H9 (cell line): Measurements from ENCODE around the gene PRR29. TPM values are rescaled to one million over a fixed set of nuclear protein-coding genes. Genes with fewer than 3 reads are reported as not detected.

Experiments used
- DNase-seq: peaks from one replicate; pipeline ENCODE4 v3.0.0-alpha.2; 2017
- H2AFZ ChIP-seq: one replicate; pipeline ENCODE4 v1.6.1; 2013; ENCODE audit warnings: mild to moderate bottlenecking, low read length, control low read depth, moderate library complexity
- H2AK5ac ChIP-seq: 2 replicates; pipeline ENCODE4 v1.6.1; 2013; ENCODE audit warnings: low read length, control low read depth, mixed read lengths; ENCODE audit not compliant: insufficient read length
- H2BK120ac ChIP-seq: one replicate; pipeline ENCODE4 v1.6.1; 2013; ENCODE audit warnings: low read depth, mild to moderate bottlenecking, low read length, control low read depth, inconsistent platforms; ENCODE audit not compliant: poor library complexity, severe bottlenecking
- H2BK12ac ChIP-seq: 2 replicates; pipeline ENCODE4 v1.6.1; 2013; ENCODE audit warnings: low read length, control low read depth, mixed read lengths, low read depth; ENCODE audit not compliant: insufficient read length
- H2BK15ac ChIP-seq: 2 replicates; pipeline ENCODE4 v1.6.1; 2013; ENCODE audit warnings: low read depth, low read length, control low read depth
- H2BK20ac ChIP-seq: one replicate; pipeline ENCODE4 v1.6.1; 2013; ENCODE audit warnings: low read depth, mild to moderate bottlenecking, low read length, control low read depth, inconsistent platforms; ENCODE audit not compliant: poor library complexity, severe bottlenecking
- H2BK5ac ChIP-seq: 2 replicates; pipeline ENCODE4 v1.6.1; 2013; ENCODE audit warnings: low read length, control low read depth, mixed read lengths; ENCODE audit not compliant: insufficient read length
- H3K14ac ChIP-seq: 2 replicates; pipeline ENCODE4 v1.6.1; 2013; ENCODE audit warnings: low read length, control low read depth; ENCODE audit not compliant: insufficient read depth
- H3K18ac ChIP-seq: 2 replicates; pipeline ENCODE4 v1.6.1; 2013; ENCODE audit warnings: low read depth, mild to moderate bottlenecking, mixed read lengths, low read length, control low read depth; ENCODE audit not compliant: insufficient read length
- H3K23ac ChIP-seq: 2 replicates; pipeline ENCODE4 v1.6.1; 2013; ENCODE audit warnings: low read length, control low read depth, mixed read lengths, low read depth; ENCODE audit not compliant: insufficient read length
- H3K23me2 ChIP-seq: 2 replicates; pipeline ENCODE4 v1.6.1; 2013; ENCODE audit warnings: low read depth, mild to moderate bottlenecking, mixed read lengths, low read length, control low read depth; ENCODE audit not compliant: insufficient read length, poor library complexity, severe bottlenecking
- H3K27ac ChIP-seq: 2 replicates; pipeline ENCODE4 v1.5.1; 2013; ENCODE audit warnings: low read length, control low read depth, mixed read lengths, low read depth; ENCODE audit not compliant: insufficient read length
- H3K27me3 ChIP-seq: 2 replicates; pipeline ENCODE4 v1.6.1; 2013; ENCODE audit warnings: low read length, control low read depth, inconsistent platforms; ENCODE audit not compliant: insufficient read depth
- H3K4ac ChIP-seq: 2 replicates; pipeline ENCODE4 v1.6.1; 2013; ENCODE audit warnings: low read depth, mild to moderate bottlenecking, control low read depth, inconsistent platforms, low read length, moderate library complexity
- H3K4me1 ChIP-seq: 2 replicates; pipeline ENCODE4 v1.6.1; 2013; ENCODE audit warnings: low read length, control low read depth, inconsistent platforms; ENCODE audit not compliant: insufficient read depth
- H3K4me2 ChIP-seq: 2 replicates; pipeline ENCODE4 v1.6.1; 2013; ENCODE audit warnings: low read length, control low read depth, mixed read lengths; ENCODE audit not compliant: insufficient read length, insufficient read depth
- H3K56ac ChIP-seq: 2 replicates; pipeline ENCODE4 v1.6.1; 2013; ENCODE audit warnings: low read depth, mild to moderate bottlenecking, mixed read lengths, low read length, control low read depth; ENCODE audit not compliant: insufficient read length
- H3K79me1 ChIP-seq: 2 replicates; pipeline ENCODE4 v1.6.1; 2013; ENCODE audit warnings: low read depth, mild to moderate bottlenecking, moderate library complexity, low read length, control low read depth, inconsistent platforms; ENCODE audit not compliant: insufficient read depth, poor library complexity, severe bottlenecking
- H3K79me2 ChIP-seq: 2 replicates; pipeline ENCODE4 v1.6.1; 2013; ENCODE audit warnings: low read length, control low read depth, inconsistent platforms; ENCODE audit not compliant: insufficient read depth
- H3K9ac ChIP-seq: 2 replicates; pipeline ENCODE4 v1.6.1; 2013; ENCODE audit warnings: low read length, control low read depth, mixed read lengths; ENCODE audit not compliant: insufficient read length; ENCODE audit errors: extremely low read depth
- H3K9me3 ChIP-seq: one replicate; pipeline ENCODE4 v1.6.1; 2013; ENCODE audit warnings: low read depth, low read length, inconsistent platforms; ENCODE audit not compliant: control insufficient read depth
- H3T11ph ChIP-seq: one replicate; pipeline ENCODE4 v1.6.1; 2013; ENCODE audit warnings: mild to moderate bottlenecking, low read length, control low read depth, inconsistent platforms
- H4K20me1 ChIP-seq: one replicate; pipeline ENCODE4 v1.6.1; 2013; ENCODE audit not compliant: control insufficient read depth, insufficient read length, insufficient read depth
- H4K5ac ChIP-seq: 2 replicates; pipeline ENCODE4 v1.6.1; 2013; ENCODE audit warnings: low read depth, mild to moderate bottlenecking, mixed read lengths, low read length, control low read depth; ENCODE audit not compliant: insufficient read length
- H4K8ac ChIP-seq: replicated peaks from 2 replicates; pipeline ENCODE4 v1.6.1; 2013; ENCODE audit warnings: low read length, control low read depth, mixed read lengths, low read depth; ENCODE audit not compliant: insufficient read length
- H4K91ac ChIP-seq: 2 replicates; pipeline ENCODE4 v1.6.1; 2013; ENCODE audit warnings: low read depth, mild to moderate bottlenecking, moderate library complexity, mixed read lengths, low read length, control low read depth; ENCODE audit not compliant: insufficient read length
- H3K27ac Mint-ChIP-seq, 3 experiments: 2 replicates in 2 of 3; 3 replicates in 1 of 3; pipeline ENCODE4 v1.8.0; 2020 to 2021; ENCODE audit warnings: mixed read lengths in 3 of 3, mild to moderate bottlenecking in 1 of 3, moderate library complexity in 1 of 3
- H3K27me3 Mint-ChIP-seq: 2 replicates; pipeline ENCODE4 v1.8.0; 2021; ENCODE audit warnings: low read depth, mild to moderate bottlenecking, moderate library complexity, mixed read lengths
- H3K36me3 Mint-ChIP-seq, 3 experiments: 2 replicates in 2 of 3; 3 replicates in 1 of 3; pipeline ENCODE4 v1.8.0; 2020 to 2021; ENCODE audit warnings: low read depth in 3 of 3, mixed read lengths in 3 of 3; ENCODE audit not compliant: insufficient read depth in 1 of 3
- H3K4me1 Mint-ChIP-seq, 2 experiments: 2 replicates each; pipeline ENCODE4 v1.8.0; 2020; ENCODE audit warnings: mixed read lengths in 2 of 2
- H3K4me3 Mint-ChIP-seq, 2 experiments: 2 replicates in 1 of 2; 3 replicates in 1 of 2; pipeline ENCODE4 v1.8.0; 2020 to 2021; ENCODE audit warnings: mild to moderate bottlenecking in 2 of 2, mixed read lengths in 2 of 2, moderate library complexity in 1 of 2
- H3K9me3 Mint-ChIP-seq, 2 experiments: 2 replicates in 1 of 2; 3 replicates in 1 of 2; pipeline ENCODE4 v1.8.0; 2020; ENCODE audit warnings: mild to moderate bottlenecking in 2 of 2, mixed read lengths in 2 of 2, moderate library complexity in 1 of 2
- WGBS: extraction: QIAGEN DNeasy Blood & Tissue Kit; methylation state at CpG from one replicate; pipeline ENCODE4 v1.1.7; 2013; ENCODE audit warnings: missing lambda C conversion rate, low lambda C conversion rate, mixed read lengths; ENCODE audit not compliant: insufficient read length; ENCODE audit errors: extremely low coverage; 5-methylcytosine and 5-hydroxymethylcytosine counted together
- total RNA-seq: library from RNA; stranded (reverse); gene quantifications from 2 replicates; pipeline ENCODE4 v1.2.1, GENCODE V29; 2021
- TF ChIP-seq, protein P1 (sequence below): fragments of 200-600 bp; sonication (generic); conservative IDR thresholded peaks from 3 replicates; pipeline ENCODE4 v1.8.0; 2021; ENCODE audit warnings: antibody characterized with exemption, mild to moderate bottlenecking

PRR29 gene
- total RNA-seq, 1 experiment from 2014 or later: 0.87 TPM

- no peaks in the 10 kb centered on the region for H4K20me1 ChIP-seq
- no peak overlapping the region for H3K14ac ChIP-seq
- no peak overlapping the region for H3K27ac ChIP-seq
- no peaks in the 10 kb centered on the region for H3K36me3 Mint-ChIP-seq
- no peak overlapping the region for H4K91ac ChIP-seq
- H3K4me3 Mint-ChIP-seq: no peak overlapping the region
- H3K9ac ChIP-seq: no peak overlapping the region
- H2AFZ ChIP-seq: no peak overlapping the region
- peaks cover 3 to 4% of the 10 kb centered on the region in 2 experiments for H3K4me1 Mint-ChIP-seq
- no peaks in the 10 kb centered on the region; the same call in 1 of the 2 replicates for H3K27me3 ChIP-seq
- no peak overlapping the region for H2AK5ac ChIP-seq
- H3K18ac ChIP-seq: no peak overlapping the region
- TF ChIP-seq, protein P1, sequence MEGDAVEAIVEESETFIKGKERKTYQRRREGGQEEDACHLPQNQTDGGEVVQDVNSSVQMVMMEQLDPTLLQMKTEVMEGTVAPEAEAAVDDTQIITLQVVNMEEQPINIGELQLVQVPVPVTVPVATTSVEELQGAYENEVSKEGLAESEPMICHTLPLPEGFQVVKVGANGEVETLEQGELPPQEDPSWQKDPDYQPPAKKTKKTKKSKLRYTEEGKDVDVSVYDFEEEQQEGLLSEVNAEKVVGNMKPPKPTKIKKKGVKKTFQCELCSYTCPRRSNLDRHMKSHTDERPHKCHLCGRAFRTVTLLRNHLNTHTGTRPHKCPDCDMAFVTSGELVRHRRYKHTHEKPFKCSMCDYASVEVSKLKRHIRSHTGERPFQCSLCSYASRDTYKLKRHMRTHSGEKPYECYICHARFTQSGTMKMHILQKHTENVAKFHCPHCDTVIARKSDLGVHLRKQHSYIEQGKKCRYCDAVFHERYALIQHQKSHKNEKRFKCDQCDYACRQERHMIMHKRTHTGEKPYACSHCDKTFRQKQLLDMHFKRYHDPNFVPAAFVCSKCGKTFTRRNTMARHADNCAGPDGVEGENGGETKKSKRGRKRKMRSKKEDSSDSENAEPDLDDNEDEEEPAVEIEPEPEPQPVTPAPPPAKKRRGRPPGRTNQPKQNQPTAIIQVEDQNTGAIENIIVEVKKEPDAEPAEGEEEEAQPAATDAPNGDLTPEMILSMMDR: no peak
- no peak overlapping the region for H3K56ac ChIP-seq
- peaks cover 12% of the 10 kb centered on the region for H3K27me3 Mint-ChIP-seq
- H3K79me1 ChIP-seq: no peaks in the 10 kb centered on the region
- no peak overlapping the region for H2BK15ac ChIP-seq
- no peak overlapping the region for H2BK5ac ChIP-seq
- no peak overlapping the region for H2BK120ac ChIP-seq
- H4K8ac ChIP-seq: no peak overlapping the region
- H3K9me3 Mint-ChIP-seq: peaks cover 0 to 2% of the 10 kb centered on the region in 2 experiments; a peak in 1 of 5 replicates
- no peak overlapping the region for H2BK12ac ChIP-seq
- no CpG with 5 or more reads among the region's 6 CpGs for WGBS
- H3K23me2 ChIP-seq: peaks cover 3% of the 10 kb centered on the region
- no peak overlapping the region for H3K23ac ChIP-seq
- no peaks in the 10 kb centered on the region for H3K4me1 ChIP-seq
- H4K5ac ChIP-seq: no peak overlapping the region
- H3K79me2 ChIP-seq: no peaks in the 10 kb centered on the region
- no peak for DNase-seq
- no peak overlapping the region for H3K4me2 ChIP-seq
- H3K27ac Mint-ChIP-seq: no peak overlapping the region
- H3K4ac ChIP-seq: no peak overlapping the region
- H3K9me3 ChIP-seq: no peaks in the 10 kb centered on the region
- no peak overlapping the region for H3T11ph ChIP-seq
- no peak overlapping the region for H2BK20ac ChIP-seq
Measured at GRCh38 chr17:64015447-64015846, 17.3 kb downstream of the PRR29 start.
